H9 (cell line): ENCODE measurements around the gene MRAS. TPM values are rescaled to one million over a fixed set of nuclear protein-coding genes. Genes with fewer than 3 reads are reported as not detected.

Experiments
- DNase-seq: peaks from one replicate; pipeline ENCODE4 v3.0.0-alpha.2; 2017
- H2AFZ ChIP-seq: one replicate; pipeline ENCODE4 v1.6.1; 2013; ENCODE audit warnings: mild to moderate bottlenecking, low read length, control low read depth, moderate library complexity
- H2AK5ac ChIP-seq: 2 replicates; pipeline ENCODE4 v1.6.1; 2013; ENCODE audit warnings: low read length, control low read depth, mixed read lengths; ENCODE audit not compliant: insufficient read length
- H2BK120ac ChIP-seq: one replicate; pipeline ENCODE4 v1.6.1; 2013; ENCODE audit warnings: low read depth, mild to moderate bottlenecking, low read length, control low read depth, inconsistent platforms; ENCODE audit not compliant: poor library complexity, severe bottlenecking
- H2BK12ac ChIP-seq: 2 replicates; pipeline ENCODE4 v1.6.1; 2013; ENCODE audit warnings: low read length, control low read depth, mixed read lengths, low read depth; ENCODE audit not compliant: insufficient read length
- H2BK15ac ChIP-seq: 2 replicates; pipeline ENCODE4 v1.6.1; 2013; ENCODE audit warnings: low read depth, low read length, control low read depth
- H2BK20ac ChIP-seq: one replicate; pipeline ENCODE4 v1.6.1; 2013; ENCODE audit warnings: low read depth, mild to moderate bottlenecking, low read length, control low read depth, inconsistent platforms; ENCODE audit not compliant: poor library complexity, severe bottlenecking
- H2BK5ac ChIP-seq: 2 replicates; pipeline ENCODE4 v1.6.1; 2013; ENCODE audit warnings: low read length, control low read depth, mixed read lengths; ENCODE audit not compliant: insufficient read length
- H3K14ac ChIP-seq: 2 replicates; pipeline ENCODE4 v1.6.1; 2013; ENCODE audit warnings: low read length, control low read depth; ENCODE audit not compliant: insufficient read depth
- H3K18ac ChIP-seq: 2 replicates; pipeline ENCODE4 v1.6.1; 2013; ENCODE audit warnings: low read depth, mild to moderate bottlenecking, mixed read lengths, low read length, control low read depth; ENCODE audit not compliant: insufficient read length
- H3K23ac ChIP-seq: 2 replicates; pipeline ENCODE4 v1.6.1; 2013; ENCODE audit warnings: low read length, control low read depth, mixed read lengths, low read depth; ENCODE audit not compliant: insufficient read length
- H3K23me2 ChIP-seq: 2 replicates; pipeline ENCODE4 v1.6.1; 2013; ENCODE audit warnings: low read depth, mild to moderate bottlenecking, mixed read lengths, low read length, control low read depth; ENCODE audit not compliant: insufficient read length, poor library complexity, severe bottlenecking
- H3K27ac ChIP-seq: 2 replicates; pipeline ENCODE4 v1.5.1; 2013; ENCODE audit warnings: low read length, control low read depth, mixed read lengths, low read depth; ENCODE audit not compliant: insufficient read length
- H3K27me3 ChIP-seq: 2 replicates; pipeline ENCODE4 v1.6.1; 2013; ENCODE audit warnings: low read length, control low read depth, inconsistent platforms; ENCODE audit not compliant: insufficient read depth
- H3K4ac ChIP-seq: 2 replicates; pipeline ENCODE4 v1.6.1; 2013; ENCODE audit warnings: low read depth, mild to moderate bottlenecking, control low read depth, inconsistent platforms, low read length, moderate library complexity
- H3K4me1 ChIP-seq: 2 replicates; pipeline ENCODE4 v1.6.1; 2013; ENCODE audit warnings: low read length, control low read depth, inconsistent platforms; ENCODE audit not compliant: insufficient read depth
- H3K4me2 ChIP-seq: 2 replicates; pipeline ENCODE4 v1.6.1; 2013; ENCODE audit warnings: low read length, control low read depth, mixed read lengths; ENCODE audit not compliant: insufficient read length, insufficient read depth
- H3K56ac ChIP-seq: 2 replicates; pipeline ENCODE4 v1.6.1; 2013; ENCODE audit warnings: low read depth, mild to moderate bottlenecking, mixed read lengths, low read length, control low read depth; ENCODE audit not compliant: insufficient read length
- H3K79me1 ChIP-seq: 2 replicates; pipeline ENCODE4 v1.6.1; 2013; ENCODE audit warnings: low read depth, mild to moderate bottlenecking, moderate library complexity, low read length, control low read depth, inconsistent platforms; ENCODE audit not compliant: insufficient read depth, poor library complexity, severe bottlenecking
- H3K79me2 ChIP-seq: 2 replicates; pipeline ENCODE4 v1.6.1; 2013; ENCODE audit warnings: low read length, control low read depth, inconsistent platforms; ENCODE audit not compliant: insufficient read depth
- H3K9ac ChIP-seq: 2 replicates; pipeline ENCODE4 v1.6.1; 2013; ENCODE audit warnings: low read length, control low read depth, mixed read lengths; ENCODE audit not compliant: insufficient read length; ENCODE audit errors: extremely low read depth
- H3K9me3 ChIP-seq: one replicate; pipeline ENCODE4 v1.6.1; 2013; ENCODE audit warnings: low read depth, low read length, inconsistent platforms; ENCODE audit not compliant: control insufficient read depth
- H3T11ph ChIP-seq: one replicate; pipeline ENCODE4 v1.6.1; 2013; ENCODE audit warnings: mild to moderate bottlenecking, low read length, control low read depth, inconsistent platforms
- H4K20me1 ChIP-seq: one replicate; pipeline ENCODE4 v1.6.1; 2013; ENCODE audit not compliant: control insufficient read depth, insufficient read length, insufficient read depth
- H4K5ac ChIP-seq: 2 replicates; pipeline ENCODE4 v1.6.1; 2013; ENCODE audit warnings: low read depth, mild to moderate bottlenecking, mixed read lengths, low read length, control low read depth; ENCODE audit not compliant: insufficient read length
- H4K8ac ChIP-seq: replicated peaks from 2 replicates; pipeline ENCODE4 v1.6.1; 2013; ENCODE audit warnings: low read length, control low read depth, mixed read lengths, low read depth; ENCODE audit not compliant: insufficient read length
- H4K91ac ChIP-seq: 2 replicates; pipeline ENCODE4 v1.6.1; 2013; ENCODE audit warnings: low read depth, mild to moderate bottlenecking, moderate library complexity, mixed read lengths, low read length, control low read depth; ENCODE audit not compliant: insufficient read length
- H3K27ac Mint-ChIP-seq, 3 experiments: 2 replicates in 2 of 3; 3 replicates in 1 of 3; pipeline ENCODE4 v1.8.0; 2020 to 2021; ENCODE audit warnings: mixed read lengths in 3 of 3, mild to moderate bottlenecking in 1 of 3, moderate library complexity in 1 of 3
- H3K27me3 Mint-ChIP-seq: 2 replicates; pipeline ENCODE4 v1.8.0; 2021; ENCODE audit warnings: low read depth, mild to moderate bottlenecking, moderate library complexity, mixed read lengths
- H3K36me3 Mint-ChIP-seq, 3 experiments: 2 replicates in 2 of 3; 3 replicates in 1 of 3; pipeline ENCODE4 v1.8.0; 2020 to 2021; ENCODE audit warnings: low read depth in 3 of 3, mixed read lengths in 3 of 3; ENCODE audit not compliant: insufficient read depth in 1 of 3
- H3K4me1 Mint-ChIP-seq, 2 experiments: 2 replicates each; pipeline ENCODE4 v1.8.0; 2020; ENCODE audit warnings: mixed read lengths in 2 of 2
- H3K4me3 Mint-ChIP-seq, 2 experiments: 2 replicates in 1 of 2; 3 replicates in 1 of 2; pipeline ENCODE4 v1.8.0; 2020 to 2021; ENCODE audit warnings: mild to moderate bottlenecking in 2 of 2, mixed read lengths in 2 of 2, moderate library complexity in 1 of 2
- H3K9me3 Mint-ChIP-seq, 2 experiments: 2 replicates in 1 of 2; 3 replicates in 1 of 2; pipeline ENCODE4 v1.8.0; 2020; ENCODE audit warnings: mild to moderate bottlenecking in 2 of 2, mixed read lengths in 2 of 2, moderate library complexity in 1 of 2
- CTCF ChIP-seq: fragments of 200-600 bp; sonication (generic); conservative IDR thresholded peaks from 3 replicates; pipeline ENCODE4 v1.8.0; 2021; ENCODE audit warnings: antibody characterized with exemption, mild to moderate bottlenecking
- WGBS: extraction: QIAGEN DNeasy Blood & Tissue Kit; methylation state at CpG from one replicate; pipeline ENCODE4 v1.1.7; 2013; ENCODE audit warnings: missing lambda C conversion rate, low lambda C conversion rate, mixed read lengths; ENCODE audit not compliant: insufficient read length; ENCODE audit errors: extremely low coverage; 5-methylcytosine and 5-hydroxymethylcytosine counted together
- total RNA-seq: library from RNA; stranded (reverse); gene quantifications from 2 replicates; pipeline ENCODE4 v1.2.1, GENCODE V29; 2021

MRAS gene
- total RNA-seq, 1 experiment from 2014 or later = 10.9 TPM

GRCh38 chr3:138317687-138318086 lies 30.7 kb upstream of the MRAS start:
- Histone ChIP-seq H4K8ac (no peak overlapping the region), H3K14ac (no peak overlapping the region), H3K56ac (no peak overlapping the region), H3K9ac (no peak overlapping the region), H4K91ac (no peak overlapping the region), H3K79me1 (no peaks in the 10 kb centered on the region), H2AFZ (no peak overlapping the region), H3K23ac (no peak overlapping the region), H3K27ac (no peak overlapping the region), H3K23me2 (no peaks in the 10 kb centered on the region), H3K4me1 (peaks cover 2% of the 10 kb centered on the region; the same call in 1 of the 2 replicates), H3T11ph (no peak overlapping the region), H2BK5ac (no peak overlapping the region), H2BK12ac (no peak overlapping the region), H3K79me2 (no peaks in the 10 kb centered on the region), H3K18ac (no peak overlapping the region), H3K4me2 (no peak overlapping the region), H3K9me3 (no peaks in the 10 kb centered on the region), H2BK15ac (no peak overlapping the region), H3K4ac (no peak overlapping the region), H3K27me3 (no peaks in the 10 kb centered on the region), H2BK120ac (no peak overlapping the region), H4K20me1 (no peaks in the 10 kb centered on the region), H2AK5ac (no peak overlapping the region), H2BK20ac (no peak overlapping the region), H4K5ac (no peak overlapping the region)
- H3K4me3 Mint-ChIP-seq = no peak overlapping the region
- no peak for TF ChIP-seq CTCF
- H3K4me1 Mint-ChIP-seq = peaks cover 9 to 11% of the 10 kb centered on the region in 2 experiments
- WGBS = no CpG with 5 or more reads among the region's 1 CpG
- H3K9me3 Mint-ChIP-seq = no peaks in the 10 kb centered on the region
- no peaks in the 10 kb centered on the region for H3K36me3 Mint-ChIP-seq
- DNase-seq = no peak
- H3K27ac Mint-ChIP-seq = no peak overlapping the region
- H3K27me3 Mint-ChIP-seq = peaks cover 5% of the 10 kb centered on the region
